ENCODE data around the gene HOOK2. TPM values are rescaled to one million over a fixed set of nuclear protein-coding genes. Genes with fewer than 3 reads are reported as not detected.

The HOOK2 gene, protein sequence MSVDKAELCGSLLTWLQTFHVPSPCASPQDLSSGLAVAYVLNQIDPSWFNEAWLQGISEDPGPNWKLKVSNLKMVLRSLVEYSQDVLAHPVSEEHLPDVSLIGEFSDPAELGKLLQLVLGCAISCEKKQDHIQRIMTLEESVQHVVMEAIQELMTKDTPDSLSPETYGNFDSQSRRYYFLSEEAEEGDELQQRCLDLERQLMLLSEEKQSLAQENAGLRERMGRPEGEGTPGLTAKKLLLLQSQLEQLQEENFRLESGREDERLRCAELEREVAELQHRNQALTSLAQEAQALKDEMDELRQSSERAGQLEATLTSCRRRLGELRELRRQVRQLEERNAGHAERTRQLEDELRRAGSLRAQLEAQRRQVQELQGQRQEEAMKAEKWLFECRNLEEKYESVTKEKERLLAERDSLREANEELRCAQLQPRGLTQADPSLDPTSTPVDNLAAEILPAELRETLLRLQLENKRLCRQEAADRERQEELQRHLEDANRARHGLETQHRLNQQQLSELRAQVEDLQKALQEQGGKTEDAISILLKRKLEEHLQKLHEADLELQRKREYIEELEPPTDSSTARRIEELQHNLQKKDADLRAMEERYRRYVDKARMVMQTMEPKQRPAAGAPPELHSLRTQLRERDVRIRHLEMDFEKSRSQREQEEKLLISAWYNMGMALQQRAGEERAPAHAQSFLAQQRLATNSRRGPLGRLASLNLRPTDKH
- 16.2 and 27.2 TPM in 2 replicates for polyA plus RNA-seq

DNA sequence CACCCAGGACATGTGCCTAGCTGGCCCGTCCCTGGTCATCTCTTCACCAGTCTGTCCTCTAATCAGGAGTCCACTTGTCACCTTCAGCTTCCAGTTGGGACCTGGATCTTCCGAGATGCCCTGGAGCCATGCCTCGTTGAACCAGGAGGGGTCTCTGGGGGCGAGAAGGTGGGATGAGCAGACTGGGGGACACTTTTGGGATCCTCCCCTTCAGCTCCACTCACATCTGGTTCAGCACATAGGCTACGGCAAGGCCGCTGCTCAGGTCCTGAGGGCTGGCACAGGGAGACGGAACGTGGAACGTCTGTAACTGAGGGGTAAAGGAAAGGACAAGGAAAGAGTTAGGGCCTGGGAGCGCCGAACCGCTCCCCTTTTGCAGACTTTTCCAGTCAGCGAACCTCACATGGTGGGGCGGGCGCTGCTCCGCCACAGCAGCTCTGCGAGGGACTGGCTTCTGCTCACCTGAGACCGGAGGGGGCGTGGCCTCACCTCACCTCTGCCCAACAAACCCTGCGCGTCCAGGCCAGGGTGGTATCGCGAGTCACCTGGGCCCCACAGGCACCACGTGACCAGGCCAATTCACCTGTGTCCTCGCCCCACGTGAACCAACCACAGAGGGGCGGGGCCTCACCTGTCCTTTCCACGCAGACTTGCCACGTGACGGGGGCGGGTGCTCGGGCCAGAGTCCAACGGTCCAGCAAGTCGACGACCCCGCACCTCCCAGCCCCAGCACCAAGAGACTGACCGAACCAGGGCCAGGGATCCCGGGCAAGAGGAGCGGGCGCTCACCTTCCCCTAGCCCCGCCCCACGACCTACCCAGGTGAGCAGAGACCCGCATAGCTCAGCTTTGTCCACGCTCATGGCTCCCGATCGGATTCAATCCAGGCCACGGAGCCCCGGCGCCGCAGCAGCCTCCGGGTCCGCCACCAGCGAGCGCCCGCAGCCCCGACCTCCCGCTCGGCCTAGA is at the start of gene HOOK2:
Gene HOOK2 (minus strand): TSS at position 965 of the 968 bp plus-strand sequence. CDS start 103 bp downstream, at position 862.

DNA sequence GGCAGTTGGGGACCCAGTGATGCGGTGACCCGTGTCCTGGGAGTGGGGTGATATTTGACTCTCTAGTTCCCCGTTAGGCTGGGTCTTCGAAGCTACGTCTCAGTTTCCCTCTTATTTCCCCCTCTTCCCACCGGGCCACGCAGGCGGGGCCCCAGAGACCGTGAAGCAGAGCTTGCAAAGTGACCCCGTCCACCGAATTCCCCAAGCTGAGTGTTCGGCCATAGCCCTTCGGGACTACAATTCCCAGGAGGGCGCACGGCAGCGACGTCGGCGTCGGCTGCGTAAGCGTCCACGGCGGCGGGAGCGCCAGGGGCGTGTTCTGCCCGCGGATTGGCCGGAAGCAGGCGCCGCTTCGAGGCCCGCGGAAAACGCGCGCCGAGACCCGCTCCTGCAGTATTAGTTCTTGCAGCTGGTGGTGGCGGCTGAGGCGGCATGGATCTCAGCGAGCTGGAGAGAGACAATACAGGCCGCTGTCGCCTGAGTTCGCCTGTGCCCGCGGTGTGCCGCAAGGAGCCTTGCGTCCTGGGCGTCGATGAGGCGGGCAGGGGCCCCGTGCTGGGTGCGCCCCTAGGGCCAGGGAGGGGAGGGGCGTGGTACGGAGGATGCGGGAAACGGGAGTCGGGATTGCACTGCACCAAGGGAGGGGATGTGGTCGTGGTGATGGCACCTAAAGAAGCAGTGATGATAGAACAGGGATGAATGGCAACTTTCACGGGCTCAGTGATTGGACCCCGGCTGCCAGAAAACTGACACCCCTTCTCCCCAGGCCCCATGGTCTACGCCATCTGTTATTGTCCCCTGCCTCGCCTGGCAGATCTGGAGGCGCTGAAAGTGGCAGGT is 31.1 kb upstream of the HOOK2 start, which contains the start of gene RNASEH2A:
Gene RNASEH2A (plus strand): TSS at position 343 of the 840 bp plus-strand sequence. CDS start 90 bp downstream, at position 433.

DNA sequence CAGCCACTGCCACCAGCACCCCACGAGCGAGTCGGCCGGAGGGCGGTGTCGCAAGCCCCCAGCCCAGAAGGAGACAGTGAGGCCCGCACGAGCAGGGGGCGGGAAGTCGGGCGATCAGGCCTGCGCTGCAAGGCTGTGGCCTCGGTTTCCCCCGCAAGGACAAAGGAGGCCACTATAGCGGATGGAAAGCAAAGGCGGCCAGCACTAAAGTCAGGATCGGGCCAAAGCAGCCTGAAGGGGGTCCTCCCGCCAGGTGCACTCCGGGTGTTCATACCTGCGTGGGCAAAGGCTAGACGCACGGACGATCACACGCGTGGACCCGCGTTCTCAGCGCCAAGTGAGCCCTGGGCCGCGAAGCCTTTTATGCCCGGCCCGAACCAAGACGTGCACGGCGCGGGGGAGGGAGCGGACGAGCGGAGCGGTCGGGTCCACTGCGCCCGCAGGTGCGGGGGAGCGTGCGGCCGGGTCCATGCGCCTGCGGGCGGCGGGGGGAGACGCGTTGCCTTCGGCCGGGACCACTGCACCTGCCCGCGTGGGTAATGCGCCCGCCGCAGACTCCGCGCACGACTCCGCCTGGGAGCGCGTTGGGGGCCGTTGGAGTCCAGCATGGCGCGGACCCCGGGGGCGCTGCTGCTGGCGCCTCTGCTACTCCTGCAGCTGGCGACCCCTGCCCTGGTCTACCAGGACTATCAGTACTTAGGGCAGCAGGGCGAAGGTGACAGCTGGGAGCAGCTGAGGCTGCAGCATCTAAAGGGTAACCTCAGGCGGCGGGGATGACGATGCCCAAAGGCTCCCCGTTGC is 26.3 kb upstream of the HOOK2 start, which contains the start of the genes PRDX2 and THSD8:
Gene PRDX2 (minus strand): TSS at position 335 of the 801 bp plus-strand sequence. CDS start 539 bp downstream, outside the sequence.
Gene THSD8 (plus strand): TSS at position 604 of the 801 bp plus-strand sequence. CDS start 3 bp downstream, at position 607.

DNA sequence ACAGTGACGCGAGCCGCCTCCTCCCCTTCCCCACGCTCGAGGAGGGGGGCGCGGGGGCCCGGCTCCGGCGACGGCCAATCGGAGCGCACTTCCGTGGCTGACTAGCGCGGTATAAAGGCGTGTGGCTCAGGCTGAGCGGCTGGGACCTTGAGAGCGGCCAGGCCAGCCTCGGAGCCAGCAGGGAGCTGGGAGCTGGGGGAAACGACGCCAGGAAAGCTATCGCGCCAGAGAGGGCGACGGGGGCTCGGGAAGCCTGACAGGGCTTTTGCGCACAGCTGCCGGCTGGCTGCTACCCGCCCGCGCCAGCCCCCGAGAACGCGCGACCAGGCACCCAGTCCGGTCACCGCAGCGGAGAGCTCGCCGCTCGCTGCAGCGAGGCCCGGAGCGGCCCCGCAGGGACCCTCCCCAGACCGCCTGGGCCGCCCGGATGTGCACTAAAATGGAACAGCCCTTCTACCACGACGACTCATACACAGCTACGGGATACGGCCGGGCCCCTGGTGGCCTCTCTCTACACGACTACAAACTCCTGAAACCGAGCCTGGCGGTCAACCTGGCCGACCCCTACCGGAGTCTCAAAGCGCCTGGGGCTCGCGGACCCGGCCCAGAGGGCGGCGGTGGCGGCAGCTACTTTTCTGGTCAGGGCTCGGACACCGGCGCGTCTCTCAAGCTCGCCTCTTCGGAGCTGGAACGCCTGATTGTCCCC is 16.1 kb upstream of the HOOK2 start, which contains the start of gene JUNB:
Gene JUNB (plus strand): TSS at position 142 of the 706 bp plus-strand sequence. CDS start 286 bp downstream, at position 428.

DNA sequence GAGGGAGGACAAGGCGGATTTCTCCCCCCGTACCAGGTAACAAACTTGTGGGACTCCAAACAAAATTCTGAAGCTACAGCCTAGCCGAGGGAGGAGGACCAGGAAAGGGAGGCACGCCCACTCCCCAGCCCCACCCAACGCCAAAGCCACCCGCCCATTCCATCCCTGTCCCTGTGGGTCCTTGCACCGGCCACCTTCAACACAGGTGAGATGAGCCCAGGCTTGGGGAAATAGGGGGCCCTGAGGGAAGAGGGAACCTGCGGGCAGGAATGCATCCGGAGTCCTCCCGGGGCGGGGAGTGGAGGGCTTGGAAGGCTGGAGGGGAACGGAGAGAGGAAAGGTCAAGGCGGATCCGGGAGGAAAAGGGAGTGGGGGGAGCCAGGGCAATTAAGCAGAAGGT is 23.7 kb downstream of the HOOK2 start, which contains the start of gene BEST2:
Gene BEST2 (plus strand): TSS at position 157 of the 400 bp plus-strand sequence. CDS start 802 bp downstream, outside the sequence.

DNA sequence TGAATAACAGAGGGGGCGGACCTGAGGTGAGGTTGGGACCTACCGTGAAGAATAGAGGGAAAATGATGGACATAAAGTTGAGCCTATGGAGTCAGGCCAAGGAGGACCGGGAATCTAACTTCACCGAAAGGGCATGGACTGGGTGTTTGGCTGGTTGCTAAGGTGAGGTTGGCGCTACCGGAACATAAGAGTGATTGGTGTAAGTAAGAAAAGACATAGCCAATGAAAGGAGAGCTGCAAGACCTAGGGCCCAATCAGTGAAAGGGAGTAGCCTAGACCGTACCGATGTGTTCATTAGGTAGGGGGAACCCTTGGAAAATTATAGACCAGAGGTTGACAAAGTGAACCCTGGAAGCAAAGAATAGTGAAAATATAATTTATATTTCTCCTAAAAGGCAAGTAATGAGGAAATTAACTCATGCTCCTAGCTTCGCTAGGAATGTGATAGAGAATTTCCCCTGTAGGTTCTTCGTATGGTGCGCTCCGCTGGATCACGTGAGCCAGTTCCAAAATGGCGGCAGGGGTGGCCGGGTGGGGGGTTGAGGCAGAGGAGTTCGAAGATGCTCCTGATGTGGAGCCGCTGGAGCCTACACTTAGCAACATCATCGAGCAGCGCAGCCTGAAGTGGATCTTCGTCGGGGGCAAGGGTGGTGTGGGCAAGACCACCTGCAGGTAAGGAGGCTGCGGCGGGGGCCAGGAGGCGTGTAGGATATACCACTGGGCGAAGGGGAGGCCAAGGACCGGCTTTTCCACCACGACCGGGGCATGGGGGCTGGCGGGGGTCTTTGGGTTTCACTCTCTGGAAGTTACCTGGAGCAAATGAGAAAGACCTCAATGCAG is 38.1 kb downstream of the HOOK2 start, which contains the start of gene GET3:
Gene GET3 (plus strand): TSS at position 503 of the 840 bp plus-strand sequence. CDS start 9 bp downstream, at position 512.

DNA sequence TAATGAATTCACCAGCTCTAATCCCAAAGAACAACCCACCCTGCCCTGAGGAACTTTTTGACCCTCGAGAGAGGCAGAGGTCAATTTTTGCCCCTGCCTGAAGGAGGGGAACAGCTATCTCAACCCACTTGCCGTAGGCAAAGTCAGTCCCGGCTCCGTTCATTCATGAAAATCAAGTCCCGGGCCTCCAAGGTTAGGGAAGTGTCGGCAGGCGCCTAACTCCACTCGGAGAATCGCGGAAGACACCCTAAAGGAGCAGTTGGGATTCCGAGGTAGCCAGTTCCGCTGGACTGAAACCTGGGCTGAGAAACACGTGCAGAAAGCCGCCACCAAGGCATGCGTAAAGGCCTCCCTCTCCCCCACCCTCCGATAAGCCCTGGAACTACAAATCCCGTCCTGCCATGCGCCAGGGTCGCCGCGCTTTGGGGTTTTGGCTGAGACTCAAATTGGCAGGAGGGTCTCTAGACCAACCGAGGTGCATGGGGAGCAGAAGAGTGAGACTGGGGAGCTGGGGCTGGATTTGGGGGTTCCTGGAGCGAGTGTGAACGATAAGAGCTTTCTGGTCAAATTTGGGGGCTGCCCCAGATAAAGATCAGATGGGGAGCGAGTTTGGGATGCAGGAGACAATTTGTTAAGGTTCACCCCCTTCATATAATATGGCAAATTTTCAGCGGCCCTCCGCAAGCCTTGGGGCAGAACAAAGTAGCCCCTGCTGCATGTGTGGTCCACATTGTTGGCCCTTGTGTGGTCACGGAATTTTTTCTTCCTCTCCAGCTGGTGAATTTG is 51.5 kb downstream of the HOOK2 start, which contains the start of gene TNPO2:
Gene TNPO2 (minus strand): TSS at position 292 of the 786 bp plus-strand sequence. CDS start 2,955 bp downstream, outside the sequence.

Other genes starting within 250 kb of the HOOK2 start
- gene ZNF564, start 224.1 kb downstream of the HOOK2 start, polyA plus RNA-seq: 1.0 and 4.2 TPM in 2 replicates
- 2.1 and 3.1 TPM in 2 replicates for gene ZNF490, start 164.7 kb downstream of the HOOK2 start, polyA plus RNA-seq
- 11.3 and 13.7 TPM in 2 replicates for gene ZNF791, start 164.6 kb downstream of the HOOK2 start, polyA plus RNA-seq
- 2.5 TPM in 1 of 2 replicates, not detected in the other for gene MAN2B1, start 108.8 kb downstream of the HOOK2 start, polyA plus RNA-seq
- gene WDR83, start 108.7 kb downstream of the HOOK2 start, polyA plus RNA-seq: 15.0 and 22.2 TPM in 2 replicates
- 54.0 and 71.6 TPM in 2 replicates for gene DHPS, start 93.7 kb downstream of the HOOK2 start, polyA plus RNA-seq
- gene GNG14, start 87.6 kb downstream of the HOOK2 start, polyA plus RNA-seq: not detected in 2 replicates
- gene FBXW9, start 78.9 kb downstream of the HOOK2 start, polyA plus RNA-seq: 0.31 and 0.50 TPM in 2 replicates
- 31.5 and 39.0 TPM in 2 replicates for gene TNPO2, start 51.6 kb downstream of the HOOK2 start, polyA plus RNA-seq
- 64.1 and 73.9 TPM in 2 replicates for gene TRIR, start 40.9 kb downstream of the HOOK2 start, polyA plus RNA-seq
- gene GET3, start 38.1 kb downstream of the HOOK2 start, polyA plus RNA-seq: 20.2 and 38.0 TPM in 2 replicates
- not detected in 2 replicates for gene BEST2, start 23.8 kb downstream of the HOOK2 start, polyA plus RNA-seq
- gene JUNB, start 15.9 kb upstream of the HOOK2 start, polyA plus RNA-seq: 1.1 TPM in 1 of 2 replicates, not detected in the other
- 1,541 and 1,786 TPM in 2 replicates for gene PRDX2, start 26.2 kb upstream of the HOOK2 start, polyA plus RNA-seq
- 3.0 TPM in 1 of 2 replicates, not detected in the other for gene THSD8, start 26.5 kb upstream of the HOOK2 start, polyA plus RNA-seq
- gene RNASEH2A, start 31.0 kb upstream of the HOOK2 start, polyA plus RNA-seq: 0.42 and 6.5 TPM in 2 replicates
- 8.2 TPM in 1 of 2 replicates, not detected in the other for gene RTBDN, start 59.0 kb upstream of the HOOK2 start, polyA plus RNA-seq
- 2.5 and 5.0 TPM in 2 replicates for gene MAST1, start 63.0 kb upstream of the HOOK2 start, polyA plus RNA-seq
- 1.5 and 2.8 TPM in 2 replicates for gene DNASE2, start 105.9 kb upstream of the HOOK2 start, polyA plus RNA-seq
- not detected in 2 replicates for gene KLF1, start 111.6 kb upstream of the HOOK2 start, polyA plus RNA-seq
- 7.2 and 8.1 TPM in 2 replicates for gene GCDH, start 115.6 kb upstream of the HOOK2 start, polyA plus RNA-seq
- gene SYCE2, start 143.7 kb upstream of the HOOK2 start, polyA plus RNA-seq: not detected in 2 replicates
- gene FARSA, start 158.2 kb upstream of the HOOK2 start, polyA plus RNA-seq: 39.0 and 40.7 TPM in 2 replicates
- gene CALR, start 163.1 kb upstream of the HOOK2 start, polyA plus RNA-seq: 1,157 and 1,633 TPM in 2 replicates
- gene RAD23A, start 170.3 kb upstream of the HOOK2 start, polyA plus RNA-seq: 35.9 and 39.6 TPM in 2 replicates
- 11.9 and 15.4 TPM in 2 replicates for gene GADD45GIP1, start 181.7 kb upstream of the HOOK2 start, polyA plus RNA-seq
- not detected in 2 replicates for gene DAND5, start 194.0 kb upstream of the HOOK2 start, polyA plus RNA-seq
- 2.0 and 4.5 TPM in 2 replicates for gene NFIX, start 219.9 kb upstream of the HOOK2 start, polyA plus RNA-seq